T-cell (primary cell): ENCODE measurements around the gene SPDL1. TPM values are rescaled to one million over a fixed set of nuclear protein-coding genes. Genes with fewer than 3 reads are reported as not detected.

Experiments
- ATAC-seq, 4 experiments: fragments of 200-7000 bp in 3 of 4; fragments of 150-1000 bp in 1 of 4; cut with Tn5 transposase; replicated peaks in 1 of 4; 1 replicate in 3 of 4; 2 replicates in 1 of 4; pipeline ENCODE4 v1.10.0; 2021; ENCODE audit warnings: moderate library complexity in 3 of 4, mild to moderate bottlenecking in 2 of 4, moderate number of reproducible peaks in 1 of 4
- CTCF ChIA-PET, 2 donors: fragments of 300-600 bp; sonication (Branson Sonifier 250); formaldehyde crosslinking; loops; one replicate each; lab custom pipeline; 2022; ENCODE audit warnings: antibody characterized with exemption in 2 of 2; lab: Charles Lee
- POLR2A ChIA-PET, 2 donors: fragments of 300-600 bp; sonication (Branson Sonifier 250); formaldehyde crosslinking; loops; one replicate each; lab custom pipeline; 2022; ENCODE audit warnings: antibody characterized with exemption in 2 of 2; lab: Charles Lee
- DNase-seq, 35 experiments: peaks; one replicate each; pipeline versions ENCODE4 v3.0.0 to v3.0.0-alpha.2; 2013 to 2023
- H3K27ac ChIP-seq: one replicate; pipeline ENCODE4 v1.5.1; 2013; ENCODE audit warnings: low read length
- H3K27me3 ChIP-seq, 2 experiments: replicated peaks in 1 of 2; 1 replicate in 1 of 2; 2 replicates in 1 of 2; pipeline versions ENCODE4 v1.6.1 to v1.7.0; 2013; ENCODE audit warnings: low read length in 1 of 2, mixed read lengths in 1 of 2; ENCODE audit not compliant: control insufficient read depth in 2 of 2, insufficient read depth in 2 of 2; ENCODE audit errors: extremely low read depth in 1 of 2
- H3K36me3 ChIP-seq, 2 donors: 1 replicate in 1 of 2; 2 replicates in 1 of 2; pipeline versions ENCODE4 v1.6.1 to v1.7.0; 2013; ENCODE audit warnings: low read length in 1 of 2; ENCODE audit not compliant: control insufficient read depth in 2 of 2, insufficient read depth in 1 of 2; ENCODE audit errors: extremely low read depth in 1 of 2
- H3K4me1 ChIP-seq, 2 experiments: 1 replicate in 1 of 2; 2 replicates in 1 of 2; pipeline versions ENCODE4 v1.6.1 to v1.7.0; 2013; ENCODE audit warnings: low read length in 2 of 2, mixed read lengths in 1 of 2; ENCODE audit not compliant: insufficient read depth in 2 of 2, control insufficient read depth in 1 of 2; ENCODE audit errors: extremely low read depth in 1 of 2
- H3K4me3 ChIP-seq, 2 donors: 1 replicate in 1 of 2; 2 replicates in 1 of 2; pipeline versions ENCODE4 v1.5.1 to v1.7.0; 2013; ENCODE audit warnings: mild to moderate bottlenecking in 2 of 2, low read length in 1 of 2, moderate library complexity in 1 of 2; ENCODE audit not compliant: control insufficient read depth in 1 of 2; ENCODE audit errors: extremely low read depth in 1 of 2
- H3K9me3 ChIP-seq: 2 replicates; pipeline ENCODE4 v1.7.0; 2013
- H3K27ac Mint-ChIP-seq, 2 donors: one replicate each; pipeline ENCODE4 v1.8.0; 2020 to 2021; ENCODE audit warnings: mild to moderate bottlenecking in 2 of 2, mixed read lengths in 2 of 2
- H3K27me3 Mint-ChIP-seq, 2 donors: one replicate each; pipeline ENCODE4 v1.8.0; 2021 to 2022; ENCODE audit warnings: mixed read lengths in 2 of 2
- H3K36me3 Mint-ChIP-seq: one replicate; pipeline ENCODE4 v1.8.0; 2021; ENCODE audit warnings: mixed read lengths
- H3K4me1 Mint-ChIP-seq, 3 donors: one replicate each; pipeline ENCODE4 v1.8.0; 2020 to 2022; ENCODE audit warnings: mixed read lengths in 3 of 3, mild to moderate bottlenecking in 1 of 3
- H3K4me3 Mint-ChIP-seq, 3 donors: one replicate each; pipeline ENCODE4 v1.8.0; 2020 to 2022; ENCODE audit warnings: mild to moderate bottlenecking in 3 of 3, mixed read lengths in 3 of 3, moderate library complexity in 3 of 3
- H3K9me3 Mint-ChIP-seq, 3 donors: one replicate each; pipeline ENCODE4 v1.8.0; 2020 to 2022; ENCODE audit warnings: mixed read lengths in 3 of 3
- WGBS: methylation state at CpG from one replicate; pipeline ENCODE4 v1.1.5; 2013; ENCODE audit warnings: missing lambda C conversion rate; ENCODE audit not compliant: insufficient coverage; 5-methylcytosine and 5-hydroxymethylcytosine counted together
- total RNA-seq, 35 experiments: library from RNA in 6 of 35; stranded (reverse) in 6 of 35; fragments of 120-200 nt in 1 of 35; gene quantifications; one replicate each; pipeline versions ENCODE4 v1.2.1 to v1.2.4 and lab custom pipeline; 2013 to 2026

The SPDL1 gene
- total RNA-seq, 5 donors from 2014 or later (not counting 1 experiment from before 2014, with no cell fraction given), result 3.2 to 13.8 (median 11.9) TPM

GRCh38 chr5:169590602-169591001 lies 7.0 kb downstream of the SPDL1 start:
- no peak overlapping the region for H3K27ac Mint-ChIP-seq
- no peak overlapping the region for H3K4me3 ChIP-seq
- no peaks in the 10 kb centered on the region for H3K9me3 ChIP-seq
- ATAC-seq, result no peak
- no peak for DNase-seq
- POLR2A ChIA-PET, result no interaction called here
- peaks cover 50% of the 10 kb centered on the region for H3K36me3 Mint-ChIP-seq
- H3K4me1 Mint-ChIP-seq, result peaks cover 9 to 15% (median 11%) of the 10 kb centered on the region in 3 donors
- WGBS, result 86% methylated on average over 1 of the region's 3 CpGs
- no peaks in the 10 kb centered on the region for H3K27me3 ChIP-seq
- H3K4me3 Mint-ChIP-seq, result no peak overlapping the region
- no peak overlapping the region for H3K27ac ChIP-seq
- no peaks in the 10 kb centered on the region for H3K9me3 Mint-ChIP-seq
- CTCF ChIA-PET, result no interaction called here
- H3K4me1 ChIP-seq, result no peaks in the 10 kb centered on the region
- peaks cover 0 to 45% of the 10 kb centered on the region in 2 donors for H3K36me3 ChIP-seq
- no peaks in the 10 kb centered on the region for H3K27me3 Mint-ChIP-seq

- Histone ChIP-seq H3K27me3 (no peaks in the 10 kb centered on the region), H3K4me1 (no peaks in the 10 kb centered on the region), H3K27ac (no peak overlapping the region), H3K9me3 (no peaks in the 10 kb centered on the region), H3K36me3 (peaks cover 0 to 53% of the 10 kb centered on the region in 2 donors), H3K4me3 (no peak overlapping the region)
- no peaks in the 10 kb centered on the region for H3K27me3 Mint-ChIP-seq
- H3K4me3 Mint-ChIP-seq, result no peak overlapping the region
- no peaks in the 10 kb centered on the region for H3K9me3 Mint-ChIP-seq
- WGBS, result no CpG with 5 or more reads among the region's 1 CpG
- peaks cover 55% of the 10 kb centered on the region for H3K36me3 Mint-ChIP-seq
- ChIA-PET CTCF (no interaction called here), POLR2A (no interaction called here)
- DNase-seq, result no peak
- peaks cover 2 to 5% (median 3%) of the 10 kb centered on the region in 3 donors for H3K4me1 Mint-ChIP-seq
- no peak for ATAC-seq
- no peak overlapping the region for H3K27ac Mint-ChIP-seq
These were observed 8.1 kb downstream of the SPDL1 start for GRCh38 chr5:169591636-169592035.

- Mint-ChIP-seq H3K27ac (no peak overlapping the region), H3K4me1 (no peaks in the 10 kb centered on the region), H3K36me3 (peaks cover 66% of the 10 kb centered on the region), H3K4me3 (no peak overlapping the region), H3K27me3 (no peaks in the 10 kb centered on the region), H3K9me3 (no peaks in the 10 kb centered on the region)
- no peak for DNase-seq
- H3K9me3 ChIP-seq, result no peaks in the 10 kb centered on the region
- H3K4me1 ChIP-seq, result no peaks in the 10 kb centered on the region
- ChIA-PET POLR2A (interaction anchor here in 1 of 2 donors (0.7 kb wide), 1 partner anchor 31 kb away, joined by 4 read pairs; no protein-coding TSS in a partner anchor), CTCF (interaction anchor here (0.6 kb wide), 2 partner anchors 21 to 63 kb away, joined by 4 read pairs; no protein-coding TSS in a partner anchor)
- H3K36me3 ChIP-seq, result peaks cover 0 to 59% of the 10 kb centered on the region in 2 donors
- no peak overlapping the region for H3K4me3 ChIP-seq
- H3K27ac ChIP-seq, result no peak overlapping the region
- no peaks in the 10 kb centered on the region for H3K27me3 ChIP-seq
- ATAC-seq, result no peak
- WGBS, result 96% methylated on average over 4 of the region's 6 CpGs
These were observed 9.5 kb downstream of the SPDL1 start for GRCh38 chr5:169592937-169593650.

GRCh38 chr5:169595172-169595820 lies 11.7 kb downstream of the SPDL1 start:
- H3K4me3 ChIP-seq, result no peak overlapping the region
- ChIA-PET POLR2A (no interaction called here), CTCF (interaction anchor here in 1 of 2 donors (1.4 kb wide), 1 partner anchor 12 kb away, joined by 7 read pairs; the partner anchor contains the start of gene SPDL1)
- no peak for ATAC-seq
- H3K36me3 ChIP-seq, result peaks cover 0 to 57% of the 10 kb centered on the region in 2 donors
- no peaks in the 10 kb centered on the region for H3K4me1 ChIP-seq
- no CpG with 5 or more reads among the region's 1 CpG for WGBS
- Mint-ChIP-seq H3K4me1 (no peaks in the 10 kb centered on the region), H3K9me3 (no peaks in the 10 kb centered on the region), H3K36me3 (peaks cover 61% of the 10 kb centered on the region), H3K27ac (no peak overlapping the region), H3K4me3 (no peak overlapping the region), H3K27me3 (no peaks in the 10 kb centered on the region)
- no peak overlapping the region for H3K27ac ChIP-seq
- no peaks in the 10 kb centered on the region for H3K27me3 ChIP-seq
- DNase-seq, result no peak
- no peaks in the 10 kb centered on the region for H3K9me3 ChIP-seq

- Mint-ChIP-seq H3K27me3 (no peaks in the 10 kb centered on the region), H3K4me3 (no peak overlapping the region), H3K4me1 (no peaks in the 10 kb centered on the region), H3K27ac (no peak overlapping the region), H3K9me3 (no peaks in the 10 kb centered on the region), H3K36me3 (peaks cover 67% of the 10 kb centered on the region)
- H3K36me3 ChIP-seq, result peaks cover 7 to 52% of the 10 kb centered on the region in 2 donors
- no peaks in the 10 kb centered on the region for H3K27me3 ChIP-seq
- POLR2A ChIA-PET, result no interaction called here
- H3K9me3 ChIP-seq, result no peaks in the 10 kb centered on the region
- WGBS, result 95% methylated on average over 4 of the region's 4 CpGs
- H3K4me3 ChIP-seq, result no peak overlapping the region
- no peaks in the 10 kb centered on the region for H3K4me1 ChIP-seq
- CTCF ChIA-PET, result no interaction called here
- DNase-seq, result no peak
- no peak for ATAC-seq
- no peak overlapping the region for H3K27ac ChIP-seq
These were observed 15.9 kb downstream of the SPDL1 start for GRCh38 chr5:169599451-169599850.

- Histone ChIP-seq H3K27ac (no peak overlapping the region), H3K9me3 (no peaks in the 10 kb centered on the region), H3K4me3 (no peak overlapping the region), H3K36me3 (peaks cover 7 to 32% of the 10 kb centered on the region in 2 donors), H3K27me3 (no peaks in the 10 kb centered on the region), H3K4me1 (no peaks in the 10 kb centered on the region)
- DNase-seq, result no peak
- Mint-ChIP-seq H3K4me1 (no peaks in the 10 kb centered on the region), H3K27ac (no peak overlapping the region), H3K27me3 (peaks cover 0 to 9% of the 10 kb centered on the region in 2 donors), H3K4me3 (no peak overlapping the region), H3K36me3 (peaks cover 52% of the 10 kb centered on the region), H3K9me3 (no peaks in the 10 kb centered on the region)
- POLR2A ChIA-PET, result no interaction called here
- CTCF ChIA-PET, result no interaction called here
- ATAC-seq, result no peak
These were observed 19.0 kb downstream of the SPDL1 start for GRCh38 chr5:169602535-169602934.
